A549 (cell line): Measurements from ENCODE around the gene IL22RA2.

Experiments used
- CEBPB ChIP-seq, 2 experiments: fragments of >200 bp in 1 of 2; sonication (Bioruptor Twin) in 1 of 2; formaldehyde crosslinking in 1 of 2; IDR thresholded peaks; 2 replicates each; pipeline ENCODE4 v1.6.1; 2012 to 2016
- EP300 ChIP-seq, 2 experiments: fragments of >200 bp; sonication (Bioruptor Twin); formaldehyde crosslinking; IDR thresholded peaks; 2 replicates in 1 of 2; 3 replicates in 1 of 2; pipeline ENCODE4 v1.6.1; 2016 to 2017
- HDAC2 ChIP-seq: fragments of 200-600 bp; sonication (generic); IDR thresholded peaks from 2 replicates; pipeline ENCODE4 v1.6.1; 2016
- HOXB5 ChIP-seq: fragments of 250-450 bp; sonication (Bioruptor Pico); IDR thresholded peaks from 2 replicates; pipeline ENCODE4 v1.5.0; 2020; ENCODE audit warnings: mild to moderate bottlenecking, moderate library complexity
- POLR2A ChIP-seq: IDR thresholded peaks from 2 replicates; pipeline ENCODE4 v1.6.1; 2012; ENCODE audit warnings: mild to moderate bottlenecking, low read length
- RAD21 ChIP-seq, 2 experiments: fragments of >200 bp in 1 of 2; sonication (Bioruptor Twin) in 1 of 2; formaldehyde crosslinking in 1 of 2; IDR thresholded peaks in 1 of 2; conservative IDR thresholded peaks in 1 of 2; 2 replicates in 1 of 2; 3 replicates in 1 of 2; pipeline ENCODE4 v1.6.1; 2012 to 2018; ENCODE audit warnings: inconsistent platforms in 1 of 2
- SREBF2 ChIP-seq: fragments of 450-650 bp; IDR thresholded peaks from 2 replicates; pipeline ENCODE4 v1.6.1; 2014; ENCODE audit warnings: mild to moderate bottlenecking, moderate library complexity
- TF ChIP-seq, protein P1 (sequence below): fragments of >200 bp; sonication (Bioruptor Twin); formaldehyde crosslinking; IDR thresholded peaks from 3 replicates; pipeline ENCODE4 v1.5.1; 2016

DNA sequence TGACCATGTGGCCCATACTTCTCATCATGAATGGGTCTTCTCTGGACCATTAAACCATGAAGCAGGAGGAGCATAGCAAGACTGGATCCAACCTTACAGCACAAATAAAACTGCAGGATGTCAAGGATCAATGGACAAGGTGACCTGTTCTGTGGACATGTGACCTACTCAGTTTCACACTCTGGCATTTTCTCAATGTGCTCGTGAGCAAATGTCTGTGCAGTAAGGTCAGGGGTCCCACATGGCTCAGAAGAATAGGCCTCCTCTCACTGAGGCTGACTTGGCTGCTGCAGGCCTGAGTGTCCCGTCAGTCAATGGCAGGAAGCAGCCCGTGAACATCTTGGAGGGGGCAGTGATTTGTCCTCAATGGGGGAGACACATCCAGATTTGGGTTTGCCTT is 68.5 kb downstream of the IL22RA2 start:
- TF ChIP-seq, protein P1, sequence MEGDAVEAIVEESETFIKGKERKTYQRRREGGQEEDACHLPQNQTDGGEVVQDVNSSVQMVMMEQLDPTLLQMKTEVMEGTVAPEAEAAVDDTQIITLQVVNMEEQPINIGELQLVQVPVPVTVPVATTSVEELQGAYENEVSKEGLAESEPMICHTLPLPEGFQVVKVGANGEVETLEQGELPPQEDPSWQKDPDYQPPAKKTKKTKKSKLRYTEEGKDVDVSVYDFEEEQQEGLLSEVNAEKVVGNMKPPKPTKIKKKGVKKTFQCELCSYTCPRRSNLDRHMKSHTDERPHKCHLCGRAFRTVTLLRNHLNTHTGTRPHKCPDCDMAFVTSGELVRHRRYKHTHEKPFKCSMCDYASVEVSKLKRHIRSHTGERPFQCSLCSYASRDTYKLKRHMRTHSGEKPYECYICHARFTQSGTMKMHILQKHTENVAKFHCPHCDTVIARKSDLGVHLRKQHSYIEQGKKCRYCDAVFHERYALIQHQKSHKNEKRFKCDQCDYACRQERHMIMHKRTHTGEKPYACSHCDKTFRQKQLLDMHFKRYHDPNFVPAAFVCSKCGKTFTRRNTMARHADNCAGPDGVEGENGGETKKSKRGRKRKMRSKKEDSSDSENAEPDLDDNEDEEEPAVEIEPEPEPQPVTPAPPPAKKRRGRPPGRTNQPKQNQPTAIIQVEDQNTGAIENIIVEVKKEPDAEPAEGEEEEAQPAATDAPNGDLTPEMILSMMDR: no peak
- TF ChIP-seq CEBPB (IDR thresholded peaks at IDR 0.05) (no peak), HOXB5 (CRISPR knock-in tag) (no peak), SREBF2 (no peak), HDAC2 (no peak), RAD21 (conservative IDR thresholded peaks at IDR 0.05 in 1 of 2, IDR thresholded peaks at IDR 0.05 in 1 of 2) (no peak), EP300 (IDR thresholded peaks at IDR 0.05) (no peak), POLR2A (no peak)
